Gastroesophageal sphincter (tissue), 4 donors: ENCODE results near the gene EVL. TPM values are rescaled to one million over a fixed set of nuclear protein-coding genes. Genes with fewer than 3 reads are reported as not detected.
A peak's percentile ranks its signal among the peaks of the same experiment; 100 is the strongest.

Source experiments
- ATAC-seq: fragments of 150-250 bp; one replicate; pipeline ENCODE4 v1.9.1; 2016; ENCODE audit warnings: mild to moderate bottlenecking, moderate library complexity
- H3K27ac ChIP-seq, 4 donors: fragments of 200-600 bp; sonication (generic) in 3 of 4; 1 replicate in 3 of 4; 2 replicates in 1 of 4; pipeline ENCODE4 v1.5.1; 2016 to 2019
- H3K27me3 ChIP-seq: fragments of 200-600 bp; sonication (generic); one replicate; pipeline ENCODE4 v1.5.1; 2019
- H3K36me3 ChIP-seq, 2 donors: fragments of 200-600 bp; sonication (generic); one replicate each; pipeline ENCODE4 v1.5.1; 2019; ENCODE audit warnings: control low read depth in 1 of 2
- H3K4me1 ChIP-seq, 3 donors: fragments of 200-600 bp; sonication (generic); 1 replicate in 2 of 3; 2 replicates in 1 of 3; pipeline ENCODE4 v1.5.1; 2016 to 2019; ENCODE audit warnings: control low read depth in 2 of 3
- H3K4me3 ChIP-seq, 2 donors: fragments of 200-600 bp; sonication (generic); one replicate each; pipeline ENCODE4 v1.5.1; 2019; ENCODE audit warnings: mild to moderate bottlenecking in 1 of 2, moderate library complexity in 1 of 2
- H3K9me3 ChIP-seq, 3 donors: fragments of 200-600 bp; sonication (generic); one replicate each; pipeline ENCODE4 v1.5.1; 2017 to 2019; ENCODE audit warnings: control low read depth in 2 of 3
- EP300 ChIP-seq: sonication (generic); formaldehyde crosslinking; IDR thresholded peaks from one replicate; pipeline ENCODE4 v1.6.1; 2017; ENCODE audit warnings: antibody characterized with exemption, mild to moderate bottlenecking
- POLR2A ChIP-seq, 2 donors: fragments of 450-650 bp; IDR thresholded peaks; one replicate each; pipeline ENCODE4 v1.6.1; 2017; ENCODE audit warnings: antibody characterized with exemption in 2 of 2, mild to moderate bottlenecking in 2 of 2, moderate library complexity in 1 of 2
- POLR2AphosphoS5 ChIP-seq: sonication (generic); formaldehyde crosslinking; IDR thresholded peaks from one replicate; pipeline ENCODE4 v1.6.1; 2017; ENCODE audit warnings: antibody characterized with exemption
- WGBS, 2 donors: methylation state at CpG; one replicate each; pipeline ENCODE4 v1.1.5; 2018; ENCODE audit warnings: low coverage in 1 of 2; 5-methylcytosine and 5-hydroxymethylcytosine counted together
- total RNA-seq, 4 donors: library from RNA; depleted of rRNA; stranded (reverse); fragments of >200 nt; gene quantifications; one replicate each; pipeline ENCODE4 v1.1.0, GENCODE V29; 2016
- TF ChIP-seq, protein P1 (sequence below), 4 experiments: fragments of 200-600 bp in 2 of 4; fragments of 450-650 bp in 2 of 4; sonication (generic) in 1 of 4; IDR thresholded peaks; one replicate each; pipeline ENCODE4 v1.5.1; 2017 to 2019; ENCODE audit warnings: antibody characterized with exemption in 4 of 4, mild to moderate bottlenecking in 2 of 4, moderate library complexity in 2 of 4

EVL gene
- total RNA-seq, 4 donors from 2014 or later, result 36.1 to 42.6 (median 38.5) TPM

DNA sequence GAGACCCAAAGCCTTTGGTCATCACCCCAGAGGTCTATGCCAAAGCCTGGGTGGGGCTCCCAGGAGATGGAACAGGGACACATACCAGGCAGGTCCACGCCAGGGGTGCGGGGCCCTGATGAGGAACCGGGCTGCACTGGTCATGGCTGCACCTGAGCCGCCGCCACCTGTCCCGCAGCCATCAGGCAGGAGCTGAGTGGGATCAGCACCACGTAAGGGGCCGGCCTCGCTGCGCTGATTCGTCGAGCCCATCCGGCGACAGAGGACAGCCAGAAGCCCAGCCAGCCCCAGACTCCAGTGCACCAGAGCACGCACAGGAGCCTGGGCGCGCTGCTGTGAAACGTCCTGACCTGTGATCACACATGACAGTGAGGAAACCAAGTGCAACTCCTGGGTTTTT lies 78.3 kb downstream of the EVL start:
- TF ChIP-seq POLR2AphosphoS5, result no peak
- no peak for TF ChIP-seq POLR2A (IDR thresholded peaks at IDR 0.05)
- TF ChIP-seq, protein P1, sequence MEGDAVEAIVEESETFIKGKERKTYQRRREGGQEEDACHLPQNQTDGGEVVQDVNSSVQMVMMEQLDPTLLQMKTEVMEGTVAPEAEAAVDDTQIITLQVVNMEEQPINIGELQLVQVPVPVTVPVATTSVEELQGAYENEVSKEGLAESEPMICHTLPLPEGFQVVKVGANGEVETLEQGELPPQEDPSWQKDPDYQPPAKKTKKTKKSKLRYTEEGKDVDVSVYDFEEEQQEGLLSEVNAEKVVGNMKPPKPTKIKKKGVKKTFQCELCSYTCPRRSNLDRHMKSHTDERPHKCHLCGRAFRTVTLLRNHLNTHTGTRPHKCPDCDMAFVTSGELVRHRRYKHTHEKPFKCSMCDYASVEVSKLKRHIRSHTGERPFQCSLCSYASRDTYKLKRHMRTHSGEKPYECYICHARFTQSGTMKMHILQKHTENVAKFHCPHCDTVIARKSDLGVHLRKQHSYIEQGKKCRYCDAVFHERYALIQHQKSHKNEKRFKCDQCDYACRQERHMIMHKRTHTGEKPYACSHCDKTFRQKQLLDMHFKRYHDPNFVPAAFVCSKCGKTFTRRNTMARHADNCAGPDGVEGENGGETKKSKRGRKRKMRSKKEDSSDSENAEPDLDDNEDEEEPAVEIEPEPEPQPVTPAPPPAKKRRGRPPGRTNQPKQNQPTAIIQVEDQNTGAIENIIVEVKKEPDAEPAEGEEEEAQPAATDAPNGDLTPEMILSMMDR (IDR thresholded peaks at IDR 0.05), result no peak
- TF ChIP-seq EP300, result no peak
- peaks cover 0 to 43% (median 0%) of the 10 kb centered on the region in 3 donors for H3K4me1 ChIP-seq
- no CpG with 5 or more reads among the region's 18 CpGs for WGBS, 2 donors
- no peak for ATAC-seq
- H3K27ac ChIP-seq, result no peak overlapping the region
- no peaks in the 10 kb centered on the region for H3K27me3 ChIP-seq
- H3K9me3 ChIP-seq, result no peaks in the 10 kb centered on the region
- peaks cover 0 to 20% of the 10 kb centered on the region in 2 donors for H3K36me3 ChIP-seq
- no peak overlapping the region for H3K4me3 ChIP-seq

DNA sequence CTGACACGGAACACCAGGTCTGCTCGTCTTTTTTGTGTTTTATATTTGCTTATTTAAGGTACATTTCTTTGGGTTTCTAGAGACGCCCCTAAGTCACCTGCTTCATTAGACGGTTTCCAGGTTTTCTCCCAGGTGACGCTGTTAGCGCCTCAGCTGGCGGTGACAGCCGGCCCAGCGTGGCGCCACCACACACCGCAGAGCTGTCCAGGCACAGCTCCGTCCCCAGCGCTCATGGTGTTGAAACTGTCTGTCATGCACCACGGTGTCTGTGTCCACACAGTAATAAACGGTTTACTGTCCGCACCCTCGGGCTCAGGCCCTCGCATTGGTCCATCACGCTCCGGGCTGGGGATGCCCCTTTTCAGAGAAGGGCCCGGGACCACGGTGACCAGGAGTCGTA lies 78.7 kb downstream of the EVL start:
- no peaks in the 10 kb centered on the region for H3K9me3 ChIP-seq
- H3K27ac ChIP-seq, result no peak overlapping the region
- TF ChIP-seq, protein P1 (IDR thresholded peaks at IDR 0.05), result no peak
- TF ChIP-seq POLR2A (IDR thresholded peaks at IDR 0.05), result no peak
- no peak for TF ChIP-seq EP300
- TF ChIP-seq POLR2AphosphoS5, result no peak
- ATAC-seq, result no peak
- H3K36me3 ChIP-seq, result peaks cover 0 to 16% of the 10 kb centered on the region in 2 donors
- no peaks in the 10 kb centered on the region for H3K27me3 ChIP-seq
- peaks cover 0 to 43% (median 0%) of the 10 kb centered on the region in 3 donors for H3K4me1 ChIP-seq
- WGBS, 2 donors, result 86 to 95% methylated on average over 4 to 7 of the region's 23 CpGs
- no peak overlapping the region for H3K4me3 ChIP-seq

DNA sequence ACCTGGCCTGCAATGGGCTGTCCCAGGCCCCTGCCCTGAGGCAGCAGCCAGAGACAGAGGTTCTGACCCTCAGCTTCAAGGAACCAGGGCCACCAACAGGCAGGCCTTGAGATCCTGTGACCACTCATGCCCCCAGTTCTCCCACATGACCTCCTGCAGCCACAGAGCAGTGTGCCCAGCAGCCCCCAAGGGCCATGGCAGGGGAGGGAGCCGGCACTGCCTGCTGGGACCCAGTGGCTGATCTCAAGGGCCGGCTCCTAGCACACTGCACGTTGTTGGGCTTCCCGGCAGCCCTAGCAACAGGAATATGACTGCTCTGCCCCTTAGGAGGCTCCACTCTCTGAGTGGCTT lies 79.4 kb downstream of the EVL start:
- Histone ChIP-seq H3K27ac (no peak overlapping the region), H3K4me3 (no peak overlapping the region), H3K9me3 (no peaks in the 10 kb centered on the region), H3K27me3 (peaks cover 7% of the 10 kb centered on the region), H3K4me1 (peaks cover 0 to 43% (median 0%) of the 10 kb centered on the region in 3 donors), H3K36me3 (peaks cover 0 to 13% of the 10 kb centered on the region in 2 donors)
- no peak for ATAC-seq
- no CpG with 5 or more reads among the region's 4 CpGs for WGBS, 2 donors
- TF ChIP-seq, protein P1 (IDR thresholded peaks at IDR 0.05), result no peak
- TF ChIP-seq POLR2A (IDR thresholded peaks at IDR 0.05) (no peak), EP300 (no peak), POLR2AphosphoS5 (no peak)

DNA sequence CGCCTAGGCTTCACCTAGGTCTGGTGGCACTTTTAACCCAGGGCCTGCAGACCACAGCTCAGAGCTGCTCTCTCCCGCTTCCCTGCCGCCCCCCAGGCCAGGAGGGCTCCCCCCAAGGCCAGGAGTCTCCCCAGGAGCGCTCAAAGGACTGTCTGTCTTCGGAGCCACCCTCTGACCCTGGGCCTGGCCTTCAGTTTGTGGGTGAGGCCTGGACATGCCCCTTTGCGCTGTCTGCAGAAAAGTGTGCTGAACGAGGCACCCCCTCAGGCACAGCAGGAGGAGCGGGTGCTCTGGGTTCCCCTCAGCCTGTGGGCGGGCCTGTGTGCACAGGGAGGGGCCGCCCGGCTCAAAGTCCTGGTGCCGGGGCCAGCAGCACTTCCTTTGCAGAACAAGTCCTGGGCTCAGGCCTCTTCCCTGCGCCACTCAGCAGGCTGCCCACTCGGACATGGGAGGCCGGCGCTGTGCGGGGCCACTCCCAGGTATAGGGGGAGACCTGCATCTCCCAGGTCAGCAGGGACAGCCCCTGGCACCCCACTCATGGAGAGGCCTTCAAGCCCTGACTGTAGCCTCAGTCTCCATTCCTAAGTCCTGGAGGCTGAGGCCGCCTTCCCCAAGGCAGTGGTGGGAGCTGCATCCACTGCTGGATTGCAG lies 79.9 kb downstream of the EVL start:
- no CpG with 5 or more reads among the region's 18 CpGs for WGBS, 2 donors
- peak; percentile 28 for ATAC-seq
- peak overlapping the region in 1 of 4 donors; percentile 37 for H3K27ac ChIP-seq
- H3K4me1 ChIP-seq, result peaks cover 0 to 43% (median 0%) of the 10 kb centered on the region in 3 donors
- peaks cover 0 to 13% of the 10 kb centered on the region in 2 donors for H3K36me3 ChIP-seq
- H3K4me3 ChIP-seq, result no peak overlapping the region
- H3K27me3 ChIP-seq, result peaks cover 12% of the 10 kb centered on the region
- no peaks in the 10 kb centered on the region for H3K9me3 ChIP-seq
- TF ChIP-seq POLR2AphosphoS5 (no peak), POLR2A (IDR thresholded peaks at IDR 0.05) (no peak)

DNA sequence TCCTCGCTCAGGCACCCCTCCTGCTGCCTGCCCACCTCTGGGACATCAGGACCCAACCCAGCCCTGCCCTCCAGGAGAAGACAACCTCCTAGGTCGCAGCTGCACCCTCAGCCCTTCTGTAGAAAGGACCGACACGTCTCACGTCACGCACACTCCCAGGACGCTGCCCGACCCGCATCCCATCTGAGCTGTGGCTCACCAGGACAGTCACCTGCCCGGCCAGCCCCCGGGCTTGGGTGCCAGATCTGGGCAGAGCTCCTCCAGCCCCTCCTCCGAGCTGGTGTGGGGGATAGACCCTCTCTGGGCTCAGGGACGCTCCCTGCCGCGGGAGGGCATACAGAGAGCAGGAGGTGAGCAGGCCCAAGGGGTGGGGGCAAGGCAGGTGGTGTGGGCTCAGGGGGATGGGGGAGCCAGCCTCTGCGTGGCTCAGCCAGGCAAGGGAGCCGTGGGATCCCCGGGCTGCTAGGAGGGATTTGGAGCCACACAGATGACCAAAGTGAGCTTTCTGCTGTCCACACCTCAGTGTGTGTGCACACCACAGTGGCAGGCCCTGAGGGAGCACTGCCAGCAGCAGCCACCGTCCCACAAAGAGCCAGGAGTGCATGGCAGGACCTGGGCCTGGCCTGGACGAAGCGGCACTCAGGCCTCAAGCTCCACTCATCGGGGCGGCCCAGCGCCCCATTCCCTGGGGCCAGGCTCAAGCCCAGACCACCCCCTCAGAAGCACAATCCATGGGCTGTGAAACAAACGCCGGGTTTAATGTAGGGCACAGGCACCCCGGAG lies 80.7 kb downstream of the EVL start:
- no peak overlapping the region for H3K27ac ChIP-seq
- WGBS, 2 donors, result no CpG with 5 or more reads among the region's 27 CpGs

More for the DNA sequence above, 80.7 kb downstream of the EVL start:
- no peaks in the 10 kb centered on the region for H3K9me3 ChIP-seq
- TF ChIP-seq POLR2A (IDR thresholded peaks at IDR 0.05) (no peak), POLR2AphosphoS5 (no peak), EP300 (no peak)
- TF ChIP-seq, protein P1 (IDR thresholded peaks at IDR 0.05), result no peak
- peaks cover 0 to 39% (median 0%) of the 10 kb centered on the region in 3 donors for H3K4me1 ChIP-seq
- H3K4me3 ChIP-seq, result no peak overlapping the region
- H3K27me3 ChIP-seq, result peaks cover 19% of the 10 kb centered on the region
- ATAC-seq, result no peak
- peaks cover 0 to 13% of the 10 kb centered on the region in 2 donors for H3K36me3 ChIP-seq
